GM21619 (cell line): Measurements from ENCODE around the gene TAP2.
"Not testable (repeated sequence)": the region's sequence is repeated elsewhere in the genome, so short reads cannot be mapped to it uniquely, and the experiment has no call there.

Source experiments
- ATAC-seq: cut with Tn5 transposase; IDR thresholded peaks from one replicate; pipeline ENCODE4 v1.9.1; 2021; ENCODE audit not compliant: unreplicated experiment

TAP2 gene

GRCh38 chr6:32836873-32837272 is 1.7 kb downstream of the TAP2 start:
- ATAC-seq, result no peak

GRCh38 chr6:32835167-32835893 is 3.2 kb downstream of the TAP2 start:
- no peak for ATAC-seq

- no peak for ATAC-seq
These were observed 4.9 kb downstream of the TAP2 start for GRCh38 chr6:32833664-32834063.

- no peak for ATAC-seq
These were observed 6.0 kb downstream of the TAP2 start for GRCh38 chr6:32832535-32832934.

- ATAC-seq, result no peak
These were observed 7.6 kb downstream of the TAP2 start for GRCh38 chr6:32830936-32831335.

GRCh38 chr6:32830017-32830416 is 8.5 kb downstream of the TAP2 start:
- ATAC-seq, result no peak

GRCh38 chr6:32829495-32829894 is 9.0 kb downstream of the TAP2 start:
- no peak for ATAC-seq

GRCh38 chr6:32827025-32827424 is 11.5 kb downstream of the TAP2 start:
- ATAC-seq, result no peak

- no peak for ATAC-seq
These were observed 12.6 kb downstream of the TAP2 start for GRCh38 chr6:32825966-32826365.

GRCh38 chr6:32819729-32820128 is 18.8 kb downstream of the TAP2 start:
- no peak for ATAC-seq

- no peak for ATAC-seq
These were observed 19.7 kb downstream of the TAP2 start for GRCh38 chr6:32818867-32819266.

GRCh38 chr6:32816746-32817204 is 21.8 kb downstream of the TAP2 start, which contains the start of gene HLA-DOB:
TSS of gene HLA-DOB (minus strand) at chr6:32817002. CDS start at chr6:32816951, 51 bp downstream.
- ATAC-seq, result no peak

GRCh38 chr6:32815996-32816395 is 22.5 kb downstream of the TAP2 start:
- peak; percentile 70 for ATAC-seq

GRCh38 chr6:32815115-32815514 is 23.4 kb downstream of the TAP2 start:
- ATAC-seq, result no peak

- no peak for ATAC-seq
These were observed 24.4 kb downstream of the TAP2 start for GRCh38 chr6:32814145-32814544.

- no peak for ATAC-seq
These were observed 29.4 kb downstream of the TAP2 start for GRCh38 chr6:32809171-32809570.

GRCh38 chr6:32807020-32807580 is 31.4 kb downstream of the TAP2 start:
- no peak for ATAC-seq

- ATAC-seq, result not testable (repeated sequence)
These were observed 33.1 kb downstream of the TAP2 start for GRCh38 chr6:32805404-32805803.

GRCh38 chr6:32803416-32803815 is 35.1 kb downstream of the TAP2 start:
- no peak for ATAC-seq

GRCh38 chr6:32799740-32800139 is 38.8 kb downstream of the TAP2 start:
- ATAC-seq, result no peak

- ATAC-seq, result no peak
These were observed 39.4 kb downstream of the TAP2 start for GRCh38 chr6:32799168-32799567.
